H1 (cell line): ENCODE results near the gene PRTN3. TPM values are rescaled to one million over a fixed set of nuclear protein-coding genes. Genes with fewer than 3 reads are reported as not detected.

ENCODE experiments used
- CTCF ChIA-PET: fragments of 300-600 bp; sonication (Branson Sonifier 250); formaldehyde crosslinking; loops from one replicate; lab custom pipeline; 2021; ENCODE audit not compliant: partially characterized antibody; lab: Charles Lee
- POLR2A ChIA-PET: fragments of 300-600 bp; sonication (Branson Sonifier 250); formaldehyde crosslinking; loops from one replicate; lab custom pipeline; 2021; ENCODE audit warnings: inconsistent platforms; ENCODE audit not compliant: partially characterized antibody; lab: Charles Lee
- DNase-seq, 2 experiments: peaks; one replicate each; pipeline versions ENCODE4 v3.0.0 to v3.0.0-alpha.2; 2010 to 2022; ENCODE audit warnings: low spot score in 2 of 2, low read depth in 1 of 2, mixed read lengths in 1 of 2
- FAIRE-seq: peaks from 2 replicates; lab custom pipeline; 2011; peaks lifted over from hg19 to GRCh38; lab: Jason Lieb, UNC
- H2AFZ ChIP-seq: 2 replicates; pipeline ENCODE4 v1.8.1; 2012; ENCODE audit warnings: low read length, inconsistent platforms
- H2AK5ac ChIP-seq: 2 replicates; pipeline ENCODE4 v1.6.1; 2013; ENCODE audit warnings: low read depth, low read length
- H2BK120ac ChIP-seq: replicated peaks from 2 replicates; pipeline ENCODE3; 2013; ENCODE audit warnings: low read depth, low read length, inconsistent platforms
- H2BK12ac ChIP-seq: 2 replicates; pipeline ENCODE4 v1.6.1; 2013; ENCODE audit warnings: low read depth, low read length
- H2BK15ac ChIP-seq: 2 replicates; pipeline ENCODE4 v1.6.1; 2013; ENCODE audit warnings: low read length
- H2BK20ac ChIP-seq: 2 replicates; pipeline ENCODE4 v1.6.1; 2013; ENCODE audit warnings: low read length
- H2BK5ac ChIP-seq: 2 replicates; pipeline ENCODE4 v1.6.1; 2013; ENCODE audit warnings: low read depth, low read length
- H3K14ac ChIP-seq: 2 replicates; pipeline ENCODE4 v1.6.1; 2013; ENCODE audit warnings: inconsistent platforms; ENCODE audit not compliant: insufficient read length
- H3K18ac ChIP-seq: 2 replicates; pipeline ENCODE4 v1.6.1; 2013; ENCODE audit warnings: low read length; ENCODE audit errors: extremely low read depth
- H3K23ac ChIP-seq: 2 replicates; pipeline ENCODE4 v1.6.1; 2013; ENCODE audit warnings: inconsistent platforms; ENCODE audit not compliant: insufficient read length
- H3K23me2 ChIP-seq: 2 replicates; pipeline ENCODE4 v1.6.1; 2013; ENCODE audit warnings: low read depth, low read length
- H3K27ac ChIP-seq: 2 replicates; pipeline ENCODE4 v1.6.1; 2011; ENCODE audit warnings: low read depth, low read length, inconsistent platforms
- H3K27me3 ChIP-seq, 4 experiments: replicated peaks in 1 of 4; 1 replicate in 1 of 4; 2 replicates in 3 of 4; pipeline versions ENCODE4 v1.6.1 to v1.8.1; 2011 to 2013; ENCODE audit warnings: low read length in 3 of 4, mild to moderate bottlenecking in 3 of 4, inconsistent platforms in 2 of 4, mixed read lengths in 2 of 4, moderate library complexity in 1 of 4; ENCODE audit not compliant: control insufficient read depth in 3 of 4, insufficient read depth in 3 of 4; ENCODE audit errors: extremely low read depth in 1 of 4
- H3K36me3 ChIP-seq, 4 experiments: 2 replicates each; pipeline versions ENCODE4 v1.6.1 to v1.8.1; 2011 to 2013; ENCODE audit warnings: mild to moderate bottlenecking in 4 of 4, low read length in 3 of 4, moderate library complexity in 2 of 4, control low read depth in 1 of 4, inconsistent platforms in 1 of 4; ENCODE audit not compliant: insufficient read depth in 4 of 4, control insufficient read depth in 2 of 4
- H3K4ac ChIP-seq: replicated peaks from 2 replicates; pipeline ENCODE3; 2013; ENCODE audit warnings: low read length, low read depth, mixed read lengths, inconsistent platforms; ENCODE audit not compliant: insufficient read length
- H3K4me1 ChIP-seq, 4 experiments: replicated peaks in 1 of 4; 1 replicate in 1 of 4; 2 replicates in 3 of 4; pipeline versions ENCODE4 v1.6.1 to v1.8.1; 2011 to 2013; ENCODE audit warnings: low read length in 3 of 4, inconsistent platforms in 2 of 4, mixed read lengths in 1 of 4; ENCODE audit not compliant: insufficient read depth in 4 of 4, control insufficient read depth in 3 of 4
- H3K4me2 ChIP-seq, 2 experiments: 2 replicates each; pipeline versions ENCODE4 v1.6.1 to v1.8.1; 2011 to 2013; ENCODE audit warnings: low read depth in 2 of 2, low read length in 2 of 2, control low read depth in 1 of 2, inconsistent platforms in 1 of 2, mild to moderate bottlenecking in 1 of 2; ENCODE audit not compliant: insufficient read depth in 1 of 2
- H3K4me3 ChIP-seq, 4 experiments: fragments of 200-600, 300-600 bp in 1 of 4; sonication (generic), shearing (Covaris generic), sonication (Bioruptor Twin) in 1 of 4; 2 replicates each; pipeline versions ENCODE4 v1.5.1 to v1.8.1; 2011 to 2016; ENCODE audit warnings: low read length in 4 of 4, low read depth in 3 of 4, control low read depth in 2 of 4, inconsistent platforms in 2 of 4, mild to moderate bottlenecking in 2 of 4, mixed read lengths in 1 of 4, moderate library complexity in 1 of 4; ENCODE audit not compliant: insufficient read depth in 2 of 4; ENCODE audit errors: extremely low read depth in 1 of 4
- H3K56ac ChIP-seq: replicated peaks from 2 replicates; pipeline ENCODE3; 2013; ENCODE audit warnings: low read depth, mild to moderate bottlenecking, mixed read lengths, low read length, inconsistent platforms; ENCODE audit not compliant: insufficient read length
- H3K79me1 ChIP-seq: 2 replicates; pipeline ENCODE4 v1.6.1; 2013; ENCODE audit warnings: low read depth, low read length, control low read depth
- H3K79me2 ChIP-seq, 2 experiments: 2 replicates each; pipeline versions ENCODE4 v1.6.1 to v1.8.1; 2012 to 2013; ENCODE audit warnings: low read length in 2 of 2, mild to moderate bottlenecking in 2 of 2, inconsistent platforms in 1 of 2; ENCODE audit not compliant: insufficient read depth in 2 of 2, control insufficient read depth in 1 of 2
- H3K9ac ChIP-seq, 4 experiments: replicated peaks in 1 of 4; 1 replicate in 1 of 4; 2 replicates in 3 of 4; pipeline versions ENCODE4 v1.6.1 to v1.8.1; 2011 to 2013; ENCODE audit warnings: low read depth in 3 of 4, low read length in 3 of 4, control low read depth in 2 of 4, mild to moderate bottlenecking in 2 of 4, moderate library complexity in 2 of 4, inconsistent platforms in 1 of 4; ENCODE audit errors: extremely low read depth in 1 of 4
- H3K9me3 ChIP-seq, 2 experiments: 2 replicates each; pipeline versions ENCODE4 v1.6.1 to v1.8.1; 2012 to 2013; ENCODE audit warnings: mild to moderate bottlenecking in 2 of 2, moderate library complexity in 2 of 2, control low read depth in 1 of 2, inconsistent platforms in 1 of 2, low read depth in 1 of 2, low read length in 1 of 2, mixed read lengths in 1 of 2; ENCODE audit not compliant: insufficient read depth in 2 of 2
- H4K20me1 ChIP-seq, 2 experiments: replicated peaks in 1 of 2; 2 replicates each; pipeline versions ENCODE3 to v1.8.1; 2011 to 2013; ENCODE audit warnings: inconsistent platforms in 2 of 2, low read length in 2 of 2, mild to moderate bottlenecking in 1 of 2; ENCODE audit not compliant: insufficient read depth in 2 of 2, control insufficient read depth in 1 of 2
- H4K5ac ChIP-seq: 2 replicates; pipeline ENCODE4 v1.6.1; 2013; ENCODE audit warnings: low read length, low read depth, mixed read lengths, inconsistent platforms; ENCODE audit not compliant: insufficient read length
- H4K8ac ChIP-seq: 2 replicates; pipeline ENCODE4 v1.8.0; 2013; ENCODE audit warnings: mild to moderate bottlenecking, moderate library complexity, low read length, inconsistent platforms; ENCODE audit not compliant: insufficient read depth; ENCODE audit errors: extremely low read depth
- H4K91ac ChIP-seq: replicated peaks from 2 replicates; pipeline ENCODE3; 2013; ENCODE audit warnings: low read length, mixed read lengths, inconsistent platforms; ENCODE audit not compliant: insufficient read length
- ASH2L ChIP-seq: fragments of 200-600, 300-600 bp; sonication (generic); IDR thresholded peaks from one replicate; pipeline ENCODE4 v1.7.1; 2017; ENCODE audit warnings: low read length
- CHD2 ChIP-seq: IDR thresholded peaks from 2 replicates; pipeline ENCODE4 v1.6.1; 2012; ENCODE audit warnings: low read length, improper control_type of control experiment
- EGR1 ChIP-seq: IDR thresholded peaks from 2 replicates; pipeline ENCODE4 v1.6.1; 2011; ENCODE audit warnings: low read depth, low read length, borderline replicate concordance
- EP300 ChIP-seq, 2 experiments: IDR thresholded peaks; 1 replicate in 1 of 2; 2 replicates in 1 of 2; pipeline ENCODE4 v1.6.1; 2011 to 2012; ENCODE audit warnings: low read depth in 2 of 2, low read length in 2 of 2, mild to moderate bottlenecking in 2 of 2, borderline replicate concordance in 1 of 2, inconsistent platforms in 1 of 2, moderate library complexity in 1 of 2
- EZH2 ChIP-seq: fragments of 200-600 bp; sonication (generic); IDR thresholded peaks from 2 replicates; pipeline ENCODE4 v1.7.1; 2012; ENCODE audit warnings: low read depth, mild to moderate bottlenecking, moderate library complexity, low read length, inconsistent platforms; ENCODE audit not compliant: severe bottlenecking
- KDM4A ChIP-seq: IDR thresholded peaks from one replicate; pipeline ENCODE4 v1.7.1; 2012; ENCODE audit warnings: low read depth, mild to moderate bottlenecking, moderate library complexity, low read length, inconsistent platforms; ENCODE audit not compliant: severe bottlenecking
- NRF1 ChIP-seq: IDR thresholded peaks from 2 replicates; pipeline ENCODE4 v1.6.1; 2011; ENCODE audit warnings: mild to moderate bottlenecking, low read depth, low read length, improper control_type of control experiment
- SAP30 ChIP-seq: fragments of 300-600 bp; sonication (generic); IDR thresholded peaks from 2 replicates; pipeline ENCODE4 v1.7.1; 2012; ENCODE audit warnings: low read length, moderate library complexity, mild to moderate bottlenecking, inconsistent platforms; ENCODE audit not compliant: insufficient read depth, insufficient replicate concordance
- SIX5 ChIP-seq: IDR thresholded peaks from 2 replicates; pipeline ENCODE4 v1.6.1; 2011; ENCODE audit warnings: mild to moderate bottlenecking, low read depth, low read length
- TAF1 ChIP-seq: IDR thresholded peaks from 2 replicates; pipeline ENCODE4 v1.6.1; 2011; ENCODE audit warnings: mild to moderate bottlenecking, low read depth, low read length
- ZNF274 ChIP-seq: IDR thresholded peaks from 2 replicates; pipeline ENCODE4 v1.7.0; 2012; ENCODE audit warnings: low read length, borderline replicate concordance; ENCODE audit errors: extremely low read depth
- WGBS, 2 experiments: shearing (Covaris generic) in 1 of 2; methylation state at CpG; one replicate each; pipeline versions ENCODE4 v1.1.6 to v1.1.7; 2013 to 2015; ENCODE audit warnings: low lambda C conversion rate in 2 of 2, mixed read lengths in 2 of 2, inconsistent platforms in 1 of 2, low coverage in 1 of 2, missing lambda C conversion rate in 1 of 2; ENCODE audit not compliant: insufficient replicate concordance in 2 of 2, insufficient coverage in 1 of 2, insufficient read length in 1 of 2; ENCODE audit errors: extremely low coverage in 1 of 2, missing lambda C conversion rate in 1 of 2; 5-methylcytosine and 5-hydroxymethylcytosine counted together
- polyA plus RNA-seq, 7 experiments: library from polyadenylated mRNA; depleted of rRNA in 3 of 7; stranded (reverse) in 5 of 7; unstranded in 2 of 7; fragments of >200 nt in 5 of 7; fragments of 200-250 nt in 2 of 7; gene quantifications; 1 replicate in 5 of 7; 2 replicates in 1 of 7; 4 replicates in 1 of 7; pipeline versions ENCODE4 v1.2.1 to v1.2.3, GENCODE V29; 2011 to 2013; ENCODE audit warnings: missing spikeins in 2 of 7, mixed read lengths in 2 of 7
- total RNA-seq: library from RNA; stranded (reverse); fragmentation: NEBNext Ultra II Directional; extraction: Animal tissue kit (Norgen Biotek cat#: 25700); gene quantifications from 2 replicates; pipeline ENCODE4 v1.2.1, GENCODE V29; 2021

The PRTN3 gene
- total and polyA plus RNA-seq, 2 of the 8 experiments (the other 6 are each of a cell fraction or from before 2014, with no cell fraction given): 0.39 to 2.1 TPM

- no peak overlapping the region for H3K14ac ChIP-seq
- H4K8ac ChIP-seq: no peak overlapping the region; the same call in none of the 2 replicates
- H3K36me3 ChIP-seq: peaks cover 0 to 13% (median 8%) of the 10 kb centered on the region in 4 experiments; a peak in 6 of 8 replicates
- no peaks in the 10 kb centered on the region for H3K27me3 ChIP-seq
- H2AFZ ChIP-seq: no peak overlapping the region
- H2BK15ac ChIP-seq: no peak overlapping the region
- POLR2A ChIA-PET: interaction anchor here (0.6 to 16.9 kb wide), 14 partner anchors 6 to 133 kb away, joined by 3 to 277 read pairs (median 8); partner anchors contain the start of genes AZU1, PLPPR3 and RNF126
- peaks cover 20 to 23% of the 10 kb centered on the region in 2 experiments for H4K20me1 ChIP-seq
- peak overlapping the region in 1 of 2 experiments; percentile 59; a peak in 1 of 4 replicates for H3K4me2 ChIP-seq
- no peak overlapping the region for H4K91ac ChIP-seq
- H3K23ac ChIP-seq: no peak overlapping the region
- no peak overlapping the region for H2BK20ac ChIP-seq
- H3K4me3 ChIP-seq: peak overlapping the region in 1 of 4 experiments; percentile 54; a peak in 1 of 8 replicates
- DNase-seq (no peak), FAIRE-seq (no peak)
- H3K4me1 ChIP-seq: peaks cover 0 to 31% (median 21%) of the 10 kb centered on the region in 4 experiments; a peak in 6 of 7 replicates
- no peak overlapping the region for H4K5ac ChIP-seq
- H3K4ac ChIP-seq: peak overlapping the region; percentile 3
- no peaks in the 10 kb centered on the region for H3K79me1 ChIP-seq
- no peak overlapping the region for H2BK120ac ChIP-seq
- H3K9ac ChIP-seq: no peak overlapping the region
- no peak overlapping the region for H2BK12ac ChIP-seq
- no peak overlapping the region for H2BK5ac ChIP-seq
- CTCF ChIA-PET: interaction anchor here (0.8 kb wide), 1 partner anchor 23 kb away, joined by 3 read pairs; no protein-coding TSS in a partner anchor
- peaks cover 30 to 31% of the 10 kb centered on the region in 2 experiments for H3K79me2 ChIP-seq
- H3K18ac ChIP-seq: no peak overlapping the region
- H2AK5ac ChIP-seq: peak overlapping the region; percentile 40; the same call in 1 of the 2 replicates
- H3K23me2 ChIP-seq: peaks cover 10% of the 10 kb centered on the region; the same call in 1 of the 2 replicates
- 89% methylated on average over 39 of the region's 39 CpGs; no CpG with 5 or more reads in 1 of the 2 experiments for WGBS, 2 experiments
- H3K9me3 ChIP-seq: no peaks in the 10 kb centered on the region
- H3K56ac ChIP-seq: no peak overlapping the region
- H3K27ac ChIP-seq: no peak overlapping the region
- TF ChIP-seq EP300 (IDR thresholded peaks at IDR 0.05; ENCODE audit: borderline replicate concordance in 1 of 2, low read depth in 2 of 2, low read length in 2 of 2) (no peak), ZNF274 (no peak), SIX5 (no peak), EGR1 (no peak), SAP30 (no peak), KDM4A (no peak), ASH2L (no peak), TAF1 (no peak), EZH2 (no peak), NRF1 (no peak), CHD2 (no peak)
Measured at GRCh38 chr19:795691-796581, 44.9 kb upstream of the PRTN3 start.
